Tibial nerve (tissue), 4 donors: ENCODE data around the gene BPIFB1. TPM values are rescaled to one million over a fixed set of nuclear protein-coding genes. Genes with fewer than 3 reads are reported as not detected.

Source experiments
- DNase-seq, 2 donors: peaks; one replicate each; pipeline ENCODE4 v3.0.0-alpha.2; 2019; ENCODE audit warnings: low spot score in 2 of 2
- H3K27ac ChIP-seq, 4 donors: fragments of 200-600 bp; sonication (generic) in 3 of 4; one replicate each; pipeline ENCODE4 v1.5.1; 2017 to 2019; ENCODE audit warnings: mild to moderate bottlenecking in 1 of 4
- H3K27me3 ChIP-seq, 2 donors: fragments of 200-600 bp; sonication (generic) in 1 of 2; one replicate each; pipeline versions ENCODE4 v1.5.1 to v1.6.0; 2017 to 2019
- H3K36me3 ChIP-seq, 3 donors: fragments of 200-600 bp; sonication (generic); one replicate each; pipeline ENCODE4 v1.5.1; 2018 to 2019
- H3K4me1 ChIP-seq, 4 donors: fragments of 200-600 bp; sonication (generic) in 3 of 4; one replicate each; pipeline ENCODE4 v1.5.1; 2017 to 2019
- H3K4me3 ChIP-seq, 4 donors: fragments of 200-600 bp; sonication (generic) in 3 of 4; one replicate each; pipeline ENCODE4 v1.5.1; 2017 to 2019; ENCODE audit warnings: mild to moderate bottlenecking in 1 of 4, moderate library complexity in 1 of 4
- H3K9me3 ChIP-seq, 4 donors: fragments of 200-600 bp; sonication (generic) in 3 of 4; one replicate each; pipeline ENCODE4 v1.5.1; 2017 to 2019
- CTCF ChIP-seq, 5 experiments: fragments of 200-600 bp in 3 of 5; fragments of 450-650 bp in 2 of 5; sonication (generic) in 3 of 5; IDR thresholded peaks; one replicate each; pipeline ENCODE4 v1.5.1; 2016 to 2019; ENCODE audit warnings: antibody characterized with exemption in 5 of 5, mild to moderate bottlenecking in 3 of 5, moderate library complexity in 2 of 5
- EP300 ChIP-seq, 2 donors: sonication (generic); formaldehyde crosslinking; IDR thresholded peaks; one replicate each; pipeline ENCODE4 v1.6.1; 2017; ENCODE audit warnings: antibody characterized with exemption in 2 of 2, mild to moderate bottlenecking in 1 of 2
- POLR2A ChIP-seq, 2 donors: fragments of 450-650 bp; IDR thresholded peaks; one replicate each; pipeline ENCODE4 v1.6.1; 2017; ENCODE audit warnings: antibody characterized with exemption in 2 of 2, mild to moderate bottlenecking in 2 of 2, moderate library complexity in 2 of 2
- WGBS, 2 donors: methylation state at CpG; one replicate each; pipeline ENCODE4 v1.1.5; 2018; 5-methylcytosine and 5-hydroxymethylcytosine counted together
- total RNA-seq, 4 donors: library from RNA; depleted of rRNA; stranded (reverse); fragments of >200 nt; gene quantifications; one replicate each; pipeline ENCODE4 v1.1.0, GENCODE V29; 2016

The BPIFB1 gene
- total RNA-seq, 4 donors from 2014 or later = not detected

- 76 to 77% methylated on average over 19 to 20 of the region's 20 CpGs for WGBS, 2 donors
- Histone ChIP-seq H3K36me3 (no peaks in the 10 kb centered on the region), H3K9me3 (no peaks in the 10 kb centered on the region), H3K27me3 (no peaks in the 10 kb centered on the region), H3K4me1 (no peaks in the 10 kb centered on the region), H3K27ac (no peak overlapping the region), H3K4me3 (no peak overlapping the region)
- DNase-seq = no peak
- TF ChIP-seq EP300 (IDR thresholded peaks at IDR 0.05) = no peak
- TF ChIP-seq CTCF (IDR thresholded peaks at IDR 0.05) = no peak
Observed at GRCh38 chr20:33332905-33333456, 50.0 kb downstream of the BPIFB1 start.

- Histone ChIP-seq H3K4me3 (no peak overlapping the region), H3K36me3 (no peaks in the 10 kb centered on the region), H3K27me3 (no peaks in the 10 kb centered on the region), H3K9me3 (no peaks in the 10 kb centered on the region), H3K4me1 (no peaks in the 10 kb centered on the region), H3K27ac (no peak overlapping the region)
- 84 to 91% methylated on average over 5 to 7 of the region's 7 CpGs for WGBS, 2 donors
- TF ChIP-seq EP300 (IDR thresholded peaks at IDR 0.05) = no peak
- no peak for DNase-seq
Observed at GRCh38 chr20:33333616-33334015, 50.6 kb downstream of the BPIFB1 start.

GRCh38 chr20:33334111-33334510 lies 51.1 kb downstream of the BPIFB1 start:
- 91 to 95% methylated on average over 3 of the region's 3 CpGs for WGBS, 2 donors
- Histone ChIP-seq H3K27ac (no peak overlapping the region), H3K9me3 (no peaks in the 10 kb centered on the region), H3K27me3 (no peaks in the 10 kb centered on the region), H3K4me1 (no peaks in the 10 kb centered on the region), H3K36me3 (no peaks in the 10 kb centered on the region), H3K4me3 (no peak overlapping the region)
- DNase-seq = no peak
- TF ChIP-seq CTCF (IDR thresholded peaks at IDR 0.05) = no peak
- no peak for TF ChIP-seq EP300 (IDR thresholded peaks at IDR 0.05)
- TF ChIP-seq POLR2A (IDR thresholded peaks at IDR 0.05) = no peak

GRCh38 chr20:33336375-33336774 lies 53.4 kb downstream of the BPIFB1 start:
- Histone ChIP-seq H3K9me3 (no peaks in the 10 kb centered on the region), H3K4me1 (no peaks in the 10 kb centered on the region), H3K27me3 (no peaks in the 10 kb centered on the region), H3K36me3 (no peaks in the 10 kb centered on the region), H3K27ac (no peak overlapping the region), H3K4me3 (no peak overlapping the region)
- DNase-seq = no peak
- WGBS, 2 donors = 95 to 96% methylated on average over 3 of the region's 3 CpGs
- TF ChIP-seq EP300 (IDR thresholded peaks at IDR 0.05) (no peak), CTCF (IDR thresholded peaks at IDR 0.05) (no peak), POLR2A (IDR thresholded peaks at IDR 0.05) (no peak)

GRCh38 chr20:33337119-33337518 lies 54.1 kb downstream of the BPIFB1 start:
- Histone ChIP-seq H3K4me1 (no peaks in the 10 kb centered on the region), H3K27ac (no peak overlapping the region), H3K4me3 (no peak overlapping the region), H3K36me3 (no peaks in the 10 kb centered on the region), H3K9me3 (no peaks in the 10 kb centered on the region), H3K27me3 (no peaks in the 10 kb centered on the region)
- no peak for TF ChIP-seq CTCF (IDR thresholded peaks at IDR 0.05)
- DNase-seq = no peak
- 71 to 74% methylated on average over 8 of the region's 8 CpGs for WGBS, 2 donors
